HFFc6 (cell line): ENCODE data around the gene GOSR1. TPM values are rescaled to one million over a fixed set of nuclear protein-coding genes. Genes with fewer than 3 reads are reported as not detected.
"Not testable (repeated sequence)": the region's sequence is repeated elsewhere in the genome, so short reads cannot be mapped to it uniquely, and the experiment has no call there.

Experiments used
- DNase-seq: peaks from one replicate; pipeline ENCODE4 v3.0.0-alpha.2; 2018
- H3K27ac Mint-ChIP-seq: 2 replicates; pipeline ENCODE4 v1.8.0; 2020; ENCODE audit warnings: mild to moderate bottlenecking, mixed read lengths
- H3K27me3 Mint-ChIP-seq: 2 replicates; pipeline ENCODE4 v1.8.0; 2021; ENCODE audit warnings: mild to moderate bottlenecking, moderate library complexity, mixed read lengths; ENCODE audit not compliant: insufficient read depth
- H3K36me3 Mint-ChIP-seq: 2 replicates; pipeline ENCODE4 v1.8.0; 2021; ENCODE audit warnings: low read depth, mixed read lengths
- H3K4me1 Mint-ChIP-seq: 2 replicates; pipeline ENCODE4 v1.8.0; 2020; ENCODE audit warnings: low read depth, mixed read lengths
- H3K4me3 Mint-ChIP-seq: 2 replicates; pipeline ENCODE4 v1.8.0; 2020; ENCODE audit warnings: mild to moderate bottlenecking, moderate library complexity, mixed read lengths
- H3K9me3 Mint-ChIP-seq: 2 replicates; pipeline ENCODE4 v1.8.0; 2020; ENCODE audit warnings: mild to moderate bottlenecking, mixed read lengths
- total RNA-seq, 6 experiments: library from RNA; stranded (reverse); fragmentation: NEBNext Ultra II Directional; extraction: Animal tissue kit (Norgen Biotek cat#: 25700); gene quantifications; 2 replicates in 1 of 6; 3 replicates in 5 of 6; pipeline ENCODE4 v1.2.3, GENCODE V29; 2021
- TF ChIP-seq, protein P1 (sequence below): fragments of 200-600 bp; sonication (generic); IDR thresholded peaks from 2 replicates; pipeline ENCODE4 v1.5.0; 2021; ENCODE audit warnings: antibody characterized with exemption, mild to moderate bottlenecking

Gene GOSR1
- total RNA-seq, 6 experiments from 2014 or later = 41.2 to 47.6 (median 43.9) TPM

DNA sequence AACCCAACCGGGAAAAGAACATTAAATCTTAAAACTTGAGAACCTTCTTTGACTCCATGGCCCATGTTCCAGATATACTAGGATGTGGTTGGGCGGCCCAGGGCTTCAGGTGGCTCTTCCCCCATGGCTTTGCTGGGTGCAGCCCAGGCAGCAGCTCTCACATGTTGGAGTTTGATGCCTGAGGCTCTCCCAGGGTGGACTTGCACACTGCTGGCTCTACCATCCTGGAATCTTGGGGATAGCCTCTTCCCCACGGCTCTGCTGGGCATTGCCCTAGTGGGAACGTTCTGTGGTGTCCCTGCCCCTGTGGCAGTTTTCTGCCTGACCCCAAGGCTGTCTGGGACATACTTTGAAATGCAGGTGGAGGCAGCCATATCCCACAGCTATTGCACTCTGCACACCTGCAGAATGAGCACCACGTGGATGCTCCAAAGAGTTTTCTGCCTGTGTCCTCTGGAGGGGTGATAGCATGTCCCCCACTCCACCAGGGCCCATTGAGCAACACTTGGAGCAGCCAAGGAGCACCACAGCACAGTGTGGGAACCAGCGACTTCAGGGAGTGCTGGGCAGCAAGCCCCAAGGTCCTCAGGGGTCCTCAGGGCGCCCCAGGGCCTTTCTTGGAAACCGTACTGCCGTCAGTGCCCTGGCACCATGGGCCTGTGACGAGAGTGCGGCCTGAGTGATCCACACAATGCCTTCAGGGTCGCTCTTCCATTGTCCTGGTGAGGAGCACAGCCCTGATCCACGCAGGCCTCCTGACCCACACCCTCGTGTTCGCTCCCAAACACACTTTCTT, 70.8 kb downstream of the GOSR1 start:
- H3K36me3 Mint-ChIP-seq = no peaks in the 10 kb centered on the region

DNA sequence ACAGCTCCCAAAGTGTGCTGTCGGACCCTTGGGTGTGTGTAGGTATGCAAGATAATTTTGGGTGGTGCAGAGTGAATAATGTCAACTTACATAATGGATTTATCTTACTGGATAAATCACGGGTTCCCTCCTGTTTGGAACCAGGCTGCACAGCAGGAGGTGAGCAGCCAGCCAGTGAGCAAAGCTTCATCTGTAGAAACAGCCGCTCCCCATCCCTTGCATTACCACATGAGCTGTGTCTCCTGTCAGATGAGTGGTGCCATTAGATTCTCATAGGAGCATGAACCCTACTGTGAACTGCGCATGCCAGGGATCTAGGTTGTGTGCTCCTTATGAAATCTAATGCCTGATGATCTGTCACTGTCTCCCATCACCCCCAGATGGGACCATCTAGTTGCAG, 72.0 kb downstream of the GOSR1 start:
- not testable (repeated sequence) for H3K4me3 Mint-ChIP-seq, H3K9me3 Mint-ChIP-seq, DNase-seq, H3K27me3 Mint-ChIP-seq, H3K27ac Mint-ChIP-seq, H3K36me3 Mint-ChIP-seq
- peaks cover 16% of the 10 kb centered on the region for H3K4me1 Mint-ChIP-seq

More for the DNA sequence above, 70.8 kb downstream of the GOSR1 start:
- DNase-seq = no peak
- H3K27me3 Mint-ChIP-seq = peaks cover 6% of the 10 kb centered on the region
- H3K4me1 Mint-ChIP-seq = peaks cover 28% of the 10 kb centered on the region
- no peak overlapping the region for H3K4me3 Mint-ChIP-seq
- H3K9me3 Mint-ChIP-seq = no peaks in the 10 kb centered on the region
- TF ChIP-seq, protein P1, sequence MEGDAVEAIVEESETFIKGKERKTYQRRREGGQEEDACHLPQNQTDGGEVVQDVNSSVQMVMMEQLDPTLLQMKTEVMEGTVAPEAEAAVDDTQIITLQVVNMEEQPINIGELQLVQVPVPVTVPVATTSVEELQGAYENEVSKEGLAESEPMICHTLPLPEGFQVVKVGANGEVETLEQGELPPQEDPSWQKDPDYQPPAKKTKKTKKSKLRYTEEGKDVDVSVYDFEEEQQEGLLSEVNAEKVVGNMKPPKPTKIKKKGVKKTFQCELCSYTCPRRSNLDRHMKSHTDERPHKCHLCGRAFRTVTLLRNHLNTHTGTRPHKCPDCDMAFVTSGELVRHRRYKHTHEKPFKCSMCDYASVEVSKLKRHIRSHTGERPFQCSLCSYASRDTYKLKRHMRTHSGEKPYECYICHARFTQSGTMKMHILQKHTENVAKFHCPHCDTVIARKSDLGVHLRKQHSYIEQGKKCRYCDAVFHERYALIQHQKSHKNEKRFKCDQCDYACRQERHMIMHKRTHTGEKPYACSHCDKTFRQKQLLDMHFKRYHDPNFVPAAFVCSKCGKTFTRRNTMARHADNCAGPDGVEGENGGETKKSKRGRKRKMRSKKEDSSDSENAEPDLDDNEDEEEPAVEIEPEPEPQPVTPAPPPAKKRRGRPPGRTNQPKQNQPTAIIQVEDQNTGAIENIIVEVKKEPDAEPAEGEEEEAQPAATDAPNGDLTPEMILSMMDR = no peak
- no peak overlapping the region for H3K27ac Mint-ChIP-seq

DNA sequence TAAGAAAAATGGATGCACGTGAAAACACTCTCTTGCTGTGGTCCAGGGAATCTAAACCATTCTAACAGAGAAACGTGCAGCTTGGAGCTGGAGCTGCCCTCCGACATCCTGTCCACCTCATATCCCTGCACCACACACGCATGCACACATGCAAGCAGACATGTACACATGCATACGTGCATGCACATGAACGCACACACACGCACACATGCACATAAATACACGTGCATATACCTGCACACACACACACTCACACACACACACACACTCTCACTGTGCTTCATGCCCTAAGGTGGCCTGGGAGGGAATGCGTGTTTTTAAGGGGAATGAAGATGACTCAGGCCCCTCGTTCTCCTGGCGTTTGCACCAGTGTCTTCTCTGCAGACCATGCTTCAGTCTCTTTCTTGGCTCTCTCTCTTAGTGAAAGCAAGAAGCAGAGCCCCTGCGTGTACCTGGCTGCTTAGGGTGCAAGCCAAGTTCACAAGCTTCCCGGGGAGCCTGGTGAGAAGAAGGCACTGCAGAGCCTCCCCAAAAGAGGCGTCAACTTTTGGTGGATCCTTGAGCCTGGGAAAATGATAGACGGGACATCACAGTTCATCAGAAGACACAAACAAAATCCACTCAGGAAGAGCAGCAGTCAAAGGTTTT, 72.8 kb downstream of the GOSR1 start:
- Mint-ChIP-seq H3K36me3 (no peaks in the 10 kb centered on the region), H3K27ac (no peak overlapping the region), H3K9me3 (no peaks in the 10 kb centered on the region), H3K4me3 (no peak overlapping the region), H3K27me3 (peaks cover 10% of the 10 kb centered on the region), H3K4me1 (peaks cover 16% of the 10 kb centered on the region)
- TF ChIP-seq, protein P1 = no peak
- DNase-seq = no peak

DNA sequence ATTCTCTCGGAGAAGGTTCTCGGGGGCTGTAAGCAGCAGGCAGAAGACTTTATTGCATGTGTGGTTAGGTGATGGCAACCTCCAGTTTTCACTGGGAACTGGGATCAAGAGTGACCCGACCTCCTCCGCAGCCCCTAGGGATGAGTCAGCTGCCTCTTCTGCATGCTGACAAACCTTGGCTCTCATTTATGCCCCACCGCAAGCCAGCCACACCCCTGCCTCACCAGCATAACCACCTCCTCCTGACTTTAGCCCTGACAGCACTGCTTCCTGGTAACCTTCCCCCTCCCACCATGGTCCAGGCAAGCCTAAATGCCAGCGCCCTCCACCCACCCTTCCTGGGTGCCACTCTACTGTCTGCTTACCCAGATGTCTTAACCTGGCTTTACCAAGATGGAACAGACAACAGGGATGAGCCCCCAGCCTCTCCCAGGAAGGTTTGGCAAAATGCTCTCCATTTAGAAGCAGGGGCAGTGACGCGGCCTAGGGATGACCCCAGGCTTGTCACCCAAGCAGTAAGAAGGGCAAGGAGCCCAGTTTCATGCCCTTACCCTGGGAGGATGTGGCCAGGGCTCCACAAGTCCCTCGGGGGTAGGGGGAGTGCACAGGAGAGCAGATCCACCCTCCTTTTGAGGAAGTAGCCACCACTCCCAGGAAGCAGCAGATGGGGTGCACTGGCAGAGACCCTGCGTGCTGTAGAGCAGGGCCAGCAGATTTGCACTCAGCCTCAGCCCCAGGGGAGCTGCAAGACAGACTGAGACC, 73.5 kb downstream of the GOSR1 start:
- TF ChIP-seq, protein P1 = no peak
- Mint-ChIP-seq H3K4me3 (no peak overlapping the region), H3K27ac (no peak overlapping the region; the same call in 1 of the 2 replicates), H3K36me3 (no peaks in the 10 kb centered on the region), H3K4me1 (peaks cover 16% of the 10 kb centered on the region), H3K9me3 (no peaks in the 10 kb centered on the region), H3K27me3 (peaks cover 13% of the 10 kb centered on the region)
- DNase-seq = peak; percentile 45

DNA sequence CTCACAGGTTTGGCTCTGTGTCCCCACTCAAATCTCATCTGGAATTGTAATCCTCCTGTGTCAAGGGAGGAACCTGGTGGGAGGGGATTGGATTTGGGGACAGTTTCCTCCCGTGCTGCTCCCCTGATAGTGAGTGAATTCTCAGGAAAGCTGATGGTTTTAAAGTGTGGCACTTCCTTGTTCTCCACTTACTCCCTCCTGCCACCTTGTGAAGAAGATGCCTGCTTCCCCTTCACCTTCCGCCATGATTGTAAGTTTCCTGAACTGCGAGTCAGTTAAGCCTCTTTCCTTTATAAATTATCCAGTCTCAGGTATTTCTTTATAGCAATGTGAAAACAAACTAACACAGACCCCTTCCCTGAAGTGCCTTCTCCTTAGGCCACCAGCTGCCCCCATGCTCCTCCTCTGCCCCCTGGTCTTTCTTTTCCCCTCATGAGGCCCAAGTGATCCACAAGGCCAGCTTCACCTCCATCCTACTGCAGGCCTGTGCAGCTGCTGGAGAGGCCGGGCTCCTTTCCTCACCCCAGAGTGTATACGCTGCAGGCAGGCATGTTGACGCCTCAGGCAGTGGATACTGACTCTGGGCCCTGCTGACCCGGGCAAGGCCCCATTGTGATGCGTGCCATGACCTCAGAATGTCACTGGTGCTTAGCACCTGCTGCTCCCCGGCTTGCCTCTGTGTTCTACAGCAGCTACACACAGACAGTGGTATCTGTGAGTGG, 74.2 kb downstream of the GOSR1 start:
- Mint-ChIP-seq H3K27me3 (peaks cover 13% of the 10 kb centered on the region), H3K4me1 (peaks cover 16% of the 10 kb centered on the region)
- H3K36me3 Mint-ChIP-seq, H3K27ac Mint-ChIP-seq, H3K9me3 Mint-ChIP-seq, H3K4me3 Mint-ChIP-seq, DNase-seq: not testable (repeated sequence)

DNA sequence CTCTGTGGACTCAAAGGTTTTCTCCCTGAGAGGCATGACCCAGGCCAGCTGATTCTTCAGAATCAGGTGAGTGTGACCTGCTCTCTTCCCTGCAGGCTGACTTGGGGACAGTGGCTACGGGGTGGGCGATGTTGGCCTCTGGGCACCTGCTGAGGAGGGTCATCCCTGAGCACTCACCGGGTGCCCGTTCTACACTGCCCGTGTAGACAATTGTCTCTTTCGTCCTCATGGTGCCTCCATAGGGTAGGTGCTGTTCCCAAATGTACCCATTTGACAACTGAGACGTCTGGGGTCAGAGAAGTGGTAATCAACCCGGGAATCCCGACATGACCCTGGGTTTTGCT, 74.8 kb downstream of the GOSR1 start:
- H3K4me3 Mint-ChIP-seq = no peak overlapping the region
- TF ChIP-seq, protein P1 = no peak

More for the DNA sequence above, 74.8 kb downstream of the GOSR1 start:
- H3K36me3 Mint-ChIP-seq = no peaks in the 10 kb centered on the region
- H3K27me3 Mint-ChIP-seq = peaks cover 13% of the 10 kb centered on the region
- H3K9me3 Mint-ChIP-seq = no peaks in the 10 kb centered on the region
- H3K4me1 Mint-ChIP-seq = peaks cover 16% of the 10 kb centered on the region
- no peak for DNase-seq
- H3K27ac Mint-ChIP-seq = no peak overlapping the region
